NCI-H460 (cell line): ENCODE data around the gene APPBP2. TPM values are rescaled to one million over a fixed set of nuclear protein-coding genes. Genes with fewer than 3 reads are reported as not detected.
A peak's percentile ranks its signal among the peaks of the same experiment; 100 is the strongest.
"Not testable (repeated sequence)": the region's sequence is repeated elsewhere in the genome, so short reads cannot be mapped to it uniquely, and the experiment has no call there.

Source experiments
- DNase-seq: peaks from one replicate; pipeline ENCODE4 v3.0.0-alpha.2; 2016; ENCODE audit warnings: low read depth; ENCODE audit errors: extremely low read depth
- total RNA-seq: library from RNA; depleted of rRNA; stranded (reverse); fragments of >200 nt; shearing (Covaris generic); gene quantifications from 2 replicates; pipeline ENCODE4 v1.2.3, GENCODE V29; 2014

The APPBP2 gene
- total RNA-seq, 1 experiment from 2014 or later, result 21.5 TPM

DNA sequence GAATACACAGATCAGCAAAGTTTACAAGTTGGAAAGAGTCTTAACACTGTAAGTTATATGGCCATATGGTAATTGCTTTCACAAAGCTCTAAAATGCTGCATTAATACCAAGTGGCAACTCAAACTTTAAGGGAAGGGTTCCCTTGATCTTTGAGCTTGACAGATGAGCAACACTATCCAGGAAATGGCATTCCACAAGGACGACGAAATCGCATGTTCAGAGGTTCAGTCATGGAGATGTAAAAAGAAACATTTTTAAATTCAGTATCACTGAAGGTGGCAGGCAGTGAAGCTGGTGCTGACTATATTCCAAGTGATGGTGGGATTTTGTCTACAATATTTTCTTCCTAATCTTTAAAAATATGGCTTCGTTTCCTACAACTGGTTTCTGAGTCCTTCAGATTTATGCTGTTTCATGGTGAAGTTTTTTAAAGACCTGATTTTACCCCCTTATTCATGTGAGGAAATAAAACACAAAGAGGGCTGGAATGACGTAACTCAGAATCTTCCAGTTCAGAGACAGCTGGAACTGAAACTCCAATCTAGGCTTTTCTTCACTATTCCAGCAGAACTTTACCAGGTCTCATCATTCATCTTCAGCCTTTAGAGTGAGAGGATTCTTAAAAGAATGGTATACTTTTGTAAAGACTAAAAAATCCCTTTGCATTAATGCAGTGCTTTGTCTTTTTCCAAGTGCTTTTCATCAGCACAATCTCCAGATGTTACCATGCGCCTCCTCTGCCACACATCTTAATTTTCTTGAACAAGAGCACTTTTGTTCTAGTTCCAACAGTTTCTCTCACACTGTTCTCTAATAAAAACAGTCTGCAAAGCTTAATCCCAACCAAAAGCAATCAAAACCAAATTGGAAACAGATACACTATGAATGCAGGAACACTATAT lies 83.5 kb downstream of the APPBP2 start:
- DNase-seq, result no peak

DNA sequence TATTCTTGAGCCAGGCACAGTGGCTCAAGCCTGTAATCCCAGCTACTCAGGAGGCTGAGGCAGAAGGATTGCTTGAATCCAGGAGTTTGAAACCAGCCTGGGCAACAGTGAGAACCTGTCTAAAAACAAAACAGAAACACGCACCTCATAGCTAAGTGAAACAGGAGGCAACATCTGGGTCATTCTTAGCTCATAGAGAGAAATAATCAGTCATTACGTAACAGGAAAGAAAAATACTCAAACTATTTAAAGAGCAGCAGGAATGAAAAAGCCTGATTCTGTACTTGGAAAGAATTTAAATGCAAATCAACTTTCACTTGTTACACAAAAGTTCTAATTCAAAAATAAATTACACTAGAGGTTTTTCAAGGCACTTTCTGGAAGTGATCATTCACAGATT lies 86.5 kb downstream of the APPBP2 start:
- DNase-seq, result no peak

DNA sequence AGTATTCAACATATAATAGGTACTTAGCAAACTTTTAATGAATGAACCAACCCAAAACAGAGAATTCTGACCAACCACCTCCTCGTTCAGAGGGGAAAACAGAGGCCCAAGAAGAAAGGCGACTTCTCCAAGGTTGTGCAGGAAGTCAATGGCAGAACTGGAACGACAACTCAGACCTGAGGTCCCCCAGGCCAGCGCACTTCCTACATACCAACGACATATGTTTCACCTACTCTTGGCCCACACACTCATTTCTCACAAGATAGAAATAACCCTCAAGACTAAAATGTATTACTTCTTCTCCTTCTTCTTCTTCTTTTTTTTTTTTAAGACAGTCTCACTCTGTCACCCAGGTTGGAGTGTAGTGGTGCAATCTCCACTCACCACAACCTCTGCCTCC lies 89.4 kb downstream of the APPBP2 start:
- DNase-seq, result no peak

- peak; percentile 87 for DNase-seq
Measured at GRCh38 chr17:60435244-60436167, 90.5 kb downstream of the APPBP2 start.

DNA sequence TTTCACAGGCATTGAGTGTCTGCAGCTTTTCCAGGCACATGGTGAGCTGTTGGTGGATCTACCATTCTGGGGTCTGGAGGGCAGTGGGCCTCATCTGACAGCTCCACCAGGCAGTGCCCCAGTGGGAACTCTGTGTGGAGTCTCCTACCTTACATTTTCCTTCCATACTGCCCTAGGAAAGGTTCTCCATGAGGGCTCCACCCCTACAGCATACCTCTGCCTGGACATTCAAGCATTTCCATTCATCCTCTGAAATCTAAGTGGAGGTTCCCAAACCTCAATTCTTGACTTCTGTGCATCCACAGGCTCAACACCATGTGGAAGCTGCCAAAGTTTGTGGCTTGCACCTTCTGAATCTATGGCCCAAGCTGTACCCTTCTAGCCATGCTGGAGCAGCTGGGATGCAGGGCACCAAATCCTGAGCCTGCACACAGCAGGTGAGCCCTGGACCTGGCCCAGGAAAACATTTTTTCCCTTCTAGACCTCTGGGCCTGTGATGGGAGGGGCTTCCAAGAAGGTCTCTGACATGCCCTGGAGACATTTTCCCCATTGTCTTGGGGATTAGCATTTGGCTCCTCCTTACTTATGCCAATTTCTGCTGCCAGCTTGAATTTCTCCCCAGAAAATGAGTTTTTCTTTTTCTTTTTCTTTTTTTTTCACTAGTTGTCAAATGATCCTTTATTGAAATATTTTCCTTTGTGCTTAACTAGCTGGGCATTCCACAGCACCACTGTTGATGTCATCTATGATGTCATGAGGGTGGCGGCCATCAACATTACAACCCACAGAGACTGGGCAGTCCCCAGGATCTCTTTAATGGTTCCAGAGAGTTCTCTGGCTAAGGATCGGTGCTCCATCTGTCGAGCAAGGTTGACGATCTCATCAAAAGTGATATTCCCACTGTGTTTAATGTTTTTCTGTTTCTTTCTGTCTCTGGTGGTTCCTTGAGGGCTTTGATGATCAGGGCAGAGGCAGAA lies 92.7 kb downstream of the APPBP2 start:
- not testable (repeated sequence) for DNase-seq

- DNase-seq, result not testable (repeated sequence)
Measured at GRCh38 chr17:60430561-60430960, 95.5 kb downstream of the APPBP2 start.

DNA sequence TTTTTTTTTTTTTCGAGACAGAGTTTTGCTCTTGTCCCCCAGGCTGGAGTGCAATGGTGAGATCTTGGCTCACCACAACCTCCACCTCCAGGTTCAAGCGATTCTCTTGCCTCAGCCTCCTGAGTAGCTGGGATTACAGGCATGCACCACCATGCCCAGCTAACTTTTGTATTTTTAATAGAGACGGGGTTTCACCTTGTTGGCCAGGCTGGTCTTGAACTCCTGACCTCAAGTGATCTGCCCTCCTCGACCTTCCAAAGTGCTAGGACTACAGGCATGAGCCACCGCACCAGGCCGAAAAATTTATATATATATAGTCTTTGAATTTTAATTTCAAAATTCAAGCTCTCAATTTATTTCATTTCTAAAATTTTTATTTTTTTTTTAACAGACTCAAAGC lies 97.6 kb downstream of the APPBP2 start:
- DNase-seq, result not testable (repeated sequence)

DNA sequence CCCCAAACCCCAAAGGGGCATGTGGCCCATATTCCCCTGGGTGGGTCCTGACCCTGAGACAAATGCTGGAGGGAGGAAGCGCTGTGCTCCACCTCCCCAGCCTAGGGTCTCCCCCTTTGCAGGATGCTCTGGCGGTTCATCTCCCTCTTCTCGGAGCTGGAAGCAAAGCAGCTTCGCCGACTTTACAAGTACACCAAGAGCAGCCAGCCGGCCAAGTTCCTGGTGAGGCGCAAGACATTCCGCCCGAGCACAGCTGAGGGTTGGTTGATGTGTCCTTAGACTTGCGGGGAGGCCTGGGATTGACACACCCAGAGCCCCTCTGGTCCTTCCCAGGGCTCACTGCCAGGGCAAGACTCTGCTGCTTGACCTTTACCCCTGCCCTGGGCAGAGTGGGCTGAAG lies 99.4 kb downstream of the APPBP2 start:
- DNase-seq, result no peak

DNA sequence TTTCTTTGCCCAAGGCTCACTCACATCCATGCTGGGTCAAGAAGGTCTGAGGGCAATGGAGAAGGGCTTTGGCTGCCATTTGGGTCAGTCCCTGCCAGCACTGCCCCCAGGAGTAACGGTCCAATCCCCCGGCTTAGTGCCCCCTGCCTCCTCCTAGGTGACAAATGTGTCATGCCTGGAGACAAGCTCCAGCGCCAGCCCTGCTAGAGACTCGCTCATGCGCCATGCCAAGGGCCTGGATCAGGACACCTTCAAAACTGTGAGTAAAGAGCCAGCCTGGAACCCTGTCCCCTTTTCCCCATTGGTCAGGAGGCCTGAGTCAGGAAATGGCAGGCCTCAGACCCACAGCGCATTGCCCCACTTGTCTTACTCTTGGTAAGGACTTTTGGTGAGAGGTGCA lies 100.4 kb downstream of the APPBP2 start:
- DNase-seq, result no peak

DNA sequence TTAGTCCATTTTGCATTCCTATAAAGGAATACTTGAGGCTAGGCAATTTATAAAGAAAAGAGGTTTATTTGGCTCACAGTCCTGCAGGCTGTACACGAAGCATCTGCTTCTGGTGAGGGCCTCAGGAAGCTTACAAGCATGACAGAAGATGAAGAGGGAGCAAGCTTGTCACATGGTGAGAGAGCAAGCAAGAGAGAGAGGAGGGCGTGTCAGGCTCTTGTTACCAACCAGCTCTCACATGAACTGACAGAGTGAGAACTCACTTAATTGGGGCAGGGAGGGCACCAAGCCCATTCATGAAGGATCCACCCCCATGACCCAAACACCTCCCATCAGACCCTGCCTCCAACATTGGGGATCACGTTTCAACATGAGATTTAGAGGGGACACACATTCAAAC lies 102.2 kb downstream of the APPBP2 start:
- no peak for DNase-seq

DNA sequence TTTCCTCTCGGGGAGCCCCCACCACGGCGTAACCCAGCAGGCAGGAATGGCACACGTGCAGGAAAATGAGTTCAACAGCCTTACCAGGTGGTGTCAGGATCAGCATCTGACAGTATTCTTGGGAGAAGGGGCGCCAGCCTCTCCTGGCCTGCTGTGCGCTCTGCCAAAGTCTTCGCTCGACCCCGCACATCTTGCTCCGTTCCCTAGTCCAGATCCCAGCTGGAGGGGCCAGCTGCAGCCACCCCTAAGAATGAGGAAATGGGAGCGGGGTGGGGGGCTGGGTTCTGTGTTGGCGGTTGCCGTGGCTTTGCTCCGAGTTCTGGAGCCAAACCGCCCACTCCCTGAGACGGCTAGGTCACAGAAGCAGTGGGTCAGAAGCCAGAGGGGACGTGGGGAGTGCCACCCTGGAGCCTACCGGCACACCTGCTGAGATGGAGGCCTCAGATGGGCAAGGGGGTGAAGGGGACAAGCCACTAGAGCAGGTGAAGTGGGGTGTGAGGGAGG lies 103.8 kb downstream of the APPBP2 start, which contains the start of gene CHCT1:
Gene CHCT1, plus strand, starts transcription at position 328 of the 504 bp plus-strand sequence. Its CDS starts 104 bp downstream, at position 432.
- no peak for DNase-seq

- peak; percentile 62 for DNase-seq
Measured at GRCh38 chr17:60421273-60422161, 104.5 kb downstream of the APPBP2 start.

DNA sequence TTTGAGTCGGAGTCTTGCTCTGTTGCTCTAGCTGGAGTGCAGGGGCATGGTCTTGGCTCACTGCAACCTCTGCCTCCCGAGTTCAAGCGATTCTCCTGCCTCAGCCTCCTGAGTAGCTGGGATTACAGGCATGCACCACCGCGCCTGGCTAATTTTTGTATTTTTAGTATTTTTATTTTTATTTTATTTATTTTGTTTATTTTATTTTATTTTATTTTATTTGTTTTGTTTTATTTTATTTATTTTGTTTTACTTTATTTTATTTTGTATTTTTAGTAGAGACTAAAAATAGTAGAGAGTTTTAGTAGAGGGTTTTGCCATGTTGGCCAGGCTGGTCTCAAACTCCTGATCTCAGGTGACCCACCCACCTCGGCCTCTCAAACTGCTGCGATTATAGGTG lies 106.2 kb downstream of the APPBP2 start:
- not testable (repeated sequence) for DNase-seq

GRCh38 chr17:60419003-60419402 lies 107.0 kb downstream of the APPBP2 start:
- not testable (repeated sequence) for DNase-seq

GRCh38 chr17:60416368-60416925 lies 109.6 kb downstream of the APPBP2 start:
- no peak for DNase-seq

DNA sequence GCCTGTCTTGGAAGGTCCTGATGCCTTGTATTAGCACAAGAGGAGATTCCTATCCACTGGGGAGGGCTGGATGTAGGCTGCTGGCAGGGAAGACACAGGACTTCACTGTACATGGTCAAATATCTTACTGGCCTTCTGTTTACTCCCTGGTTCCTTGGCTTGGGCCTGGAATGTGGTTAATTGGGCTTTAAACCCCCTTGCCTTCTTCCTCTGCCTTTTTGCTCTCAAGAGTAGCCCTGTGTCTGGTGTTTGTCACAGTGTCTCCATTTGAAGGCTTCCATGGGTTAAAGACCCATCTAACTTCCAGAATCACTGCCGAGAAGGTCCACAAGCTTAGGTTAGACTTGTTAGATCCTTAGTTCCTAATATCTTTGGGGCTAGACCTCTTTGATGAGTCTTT lies 110.9 kb downstream of the APPBP2 start:
- DNase-seq, result no peak

DNA sequence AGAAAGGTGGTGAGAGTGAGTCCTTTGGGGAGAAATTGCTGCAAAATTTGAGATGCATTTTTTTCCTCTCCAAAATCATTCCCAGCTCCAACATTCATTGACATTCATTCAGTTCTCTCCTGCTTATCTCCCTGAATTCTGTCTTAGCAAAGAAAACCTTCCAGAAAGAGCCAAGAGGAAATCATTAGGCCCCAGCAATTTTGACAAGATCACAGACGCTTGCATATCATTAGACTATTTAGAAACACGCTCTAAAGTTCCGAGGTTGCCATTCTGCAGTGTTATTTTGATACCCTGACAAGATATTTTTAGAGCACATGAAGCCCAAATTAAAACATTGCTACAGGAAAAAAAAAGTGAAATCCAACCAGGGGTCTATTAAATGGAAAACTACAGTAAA lies 113.3 kb downstream of the APPBP2 start:
- DNase-seq, result no peak

GRCh38 chr17:60410001-60410400 lies 116.0 kb downstream of the APPBP2 start:
- no peak for DNase-seq

DNA sequence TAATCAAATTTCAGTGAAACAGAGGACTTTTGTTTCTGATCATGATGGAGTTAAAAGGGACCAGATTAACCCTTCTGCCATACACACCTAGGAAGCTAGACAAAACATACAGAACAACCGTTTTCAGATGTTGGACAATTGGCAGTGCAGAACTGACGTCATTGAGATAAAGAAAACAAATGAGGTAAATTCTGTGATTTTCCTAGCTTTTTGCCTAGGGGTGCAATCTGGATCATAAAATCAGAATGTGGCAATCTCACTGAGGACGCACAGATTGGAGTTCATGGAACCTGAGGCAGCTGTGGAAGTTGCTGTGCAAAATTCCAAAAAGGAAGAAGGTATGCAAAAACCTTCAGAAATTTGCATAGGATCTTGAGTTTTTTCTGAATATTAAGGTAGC lies 119.2 kb downstream of the APPBP2 start:
- DNase-seq, result no peak
